Stimulated activated CD8-positive, alpha-beta memory T cell treated with anti-CD3 and anti-CD28 coated beads, Interleukin-7, amount 100 ng/mL, for 48 hours (primary cell): ENCODE results near the gene CFAP45.
"Not testable (repeated sequence)": the region's sequence is repeated elsewhere in the genome, so short reads cannot be mapped to it uniquely, and the experiment has no call there.

ENCODE experiments used
- DNase-seq, 2 donors: peaks; one replicate each; pipeline ENCODE4 v3.0.0-alpha.2; 2020; ENCODE audit warnings: low read depth in 1 of 2; ENCODE audit errors: extremely low read depth in 1 of 2

CFAP45 gene

DNA sequence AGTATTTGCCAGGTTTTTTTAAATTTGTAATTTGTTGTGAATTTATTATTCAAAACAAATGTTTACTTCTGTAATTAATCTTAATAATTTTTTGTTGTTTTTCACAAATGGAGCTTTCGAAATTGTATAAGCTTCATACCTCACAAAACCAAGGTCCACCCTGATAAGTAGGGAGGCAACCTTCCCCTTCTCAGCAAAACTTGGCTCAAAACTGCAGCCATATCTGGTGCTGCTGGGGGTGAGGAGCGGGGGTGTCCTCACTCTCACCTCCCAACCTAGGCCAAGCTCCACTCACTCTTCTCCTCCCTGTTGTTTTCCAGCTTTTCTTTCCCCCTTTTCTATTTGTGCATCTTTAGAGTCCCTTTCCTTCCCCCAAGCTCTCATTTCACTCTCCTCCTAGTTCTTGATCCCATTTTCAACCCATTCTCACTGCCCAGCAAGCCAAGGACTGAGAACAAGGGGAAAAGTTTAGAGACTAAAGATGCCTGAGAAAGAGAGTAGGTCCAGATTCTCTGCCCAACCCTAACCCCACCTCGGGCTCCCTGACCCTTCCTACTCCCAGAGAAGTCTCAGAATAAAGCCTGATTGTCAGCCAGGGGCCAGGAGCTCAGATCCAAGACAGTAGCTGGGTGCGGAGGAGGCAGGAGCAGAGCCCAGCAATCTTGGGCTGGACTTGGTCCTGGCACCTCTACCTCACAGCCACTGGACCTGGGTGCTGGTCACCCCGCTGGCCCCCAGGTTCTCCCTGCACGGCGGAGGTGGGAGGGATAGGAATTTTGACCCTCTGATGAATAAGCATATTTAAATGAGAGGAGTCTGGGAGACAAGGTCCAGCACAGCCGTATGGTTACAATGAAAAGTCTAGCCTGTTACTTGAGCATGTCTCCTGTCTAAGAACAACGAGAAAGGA lies 8.3 kb upstream of the CFAP45 start:
- no peak for DNase-seq

DNA sequence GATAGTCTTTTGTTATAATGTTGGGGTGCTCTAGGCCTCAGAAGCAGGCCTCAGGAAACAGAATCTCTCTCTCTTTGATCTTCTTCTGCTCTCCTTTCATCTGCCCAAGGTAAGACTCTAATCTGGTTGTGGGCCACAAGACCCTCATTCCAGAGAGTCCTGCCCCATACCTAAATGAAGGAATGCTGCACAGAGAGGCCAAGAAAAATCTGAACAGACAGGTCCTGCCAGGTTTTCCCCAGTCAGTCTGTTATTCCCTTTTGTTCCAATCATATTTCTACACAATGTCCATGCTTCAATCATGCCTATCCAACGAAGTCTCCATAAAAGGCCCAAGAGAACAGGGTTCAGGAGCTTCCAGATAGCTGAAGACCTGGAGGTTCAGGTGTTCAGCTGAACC lies 7.0 kb upstream of the CFAP45 start:
- DNase-seq = no peak

DNA sequence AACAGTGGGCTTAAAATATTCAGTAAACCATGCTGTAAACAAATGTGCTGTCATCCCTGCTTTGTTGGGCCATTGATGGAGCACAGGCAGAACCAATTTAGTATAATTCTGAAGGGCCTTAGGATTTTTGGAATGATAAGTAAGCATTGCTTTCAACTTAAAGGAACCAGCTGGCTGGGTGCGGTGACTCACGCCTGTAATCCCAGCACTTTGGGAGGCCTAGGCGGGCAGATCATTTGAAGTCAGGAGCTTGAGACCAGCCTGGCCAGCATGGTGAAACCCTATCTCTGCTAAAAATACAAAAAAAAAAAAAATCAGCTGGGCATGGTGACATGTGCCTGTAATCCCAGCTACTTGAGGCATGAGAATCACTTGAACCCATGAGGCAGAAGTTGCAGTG lies 4.1 kb upstream of the CFAP45 start:
- not testable (repeated sequence) for DNase-seq

DNA sequence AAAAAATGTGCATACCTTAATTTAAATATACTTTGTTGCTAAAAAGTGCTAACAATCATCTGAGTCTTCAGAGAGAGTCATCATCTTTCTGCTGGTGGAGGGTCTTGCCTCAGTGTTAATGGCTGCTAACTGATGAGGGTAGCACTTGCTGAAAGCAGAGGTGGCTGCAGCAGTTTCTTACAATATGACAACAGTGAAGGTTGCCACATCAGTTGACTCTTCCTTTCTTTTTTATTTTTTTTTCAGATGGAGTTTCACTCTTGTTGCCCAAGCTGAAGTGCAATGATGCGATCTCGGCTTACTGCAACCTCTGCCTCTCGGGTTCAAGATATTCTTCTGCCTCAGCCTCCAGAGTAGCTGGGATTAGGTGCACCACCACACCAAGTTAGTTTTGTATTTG lies 2.6 kb upstream of the CFAP45 start:
- no peak for DNase-seq

DNA sequence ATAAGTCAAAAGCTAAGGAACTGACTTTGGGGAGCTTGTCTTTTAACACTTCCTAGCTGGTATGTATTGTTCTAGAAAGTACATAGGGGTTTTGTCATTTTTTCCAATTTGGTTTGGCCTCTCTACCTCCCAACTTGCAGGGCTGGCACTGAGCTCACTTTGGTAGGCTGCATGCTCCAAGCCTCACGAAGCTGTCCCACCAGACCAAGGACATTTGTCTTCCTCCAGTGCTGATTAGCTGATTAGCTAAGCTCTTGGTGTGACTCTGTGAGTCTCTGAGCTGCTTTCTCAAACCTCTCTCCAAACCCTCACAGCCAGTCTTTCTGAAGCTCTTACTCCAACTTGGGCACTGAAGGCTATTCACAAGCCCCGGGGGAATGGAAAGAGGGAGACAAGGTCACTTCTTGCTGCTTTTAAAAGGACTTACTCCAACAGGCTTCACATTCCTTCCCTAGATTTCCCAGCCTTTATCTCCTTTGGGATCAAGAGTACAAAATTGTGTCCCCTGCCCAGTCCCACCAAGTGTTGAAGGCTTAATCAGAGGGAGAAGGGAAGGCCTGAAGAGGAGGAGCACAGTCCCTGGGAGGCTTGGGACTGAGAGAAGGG lies 893 bp upstream of the CFAP45 start:
- DNase-seq = no peak

DNA sequence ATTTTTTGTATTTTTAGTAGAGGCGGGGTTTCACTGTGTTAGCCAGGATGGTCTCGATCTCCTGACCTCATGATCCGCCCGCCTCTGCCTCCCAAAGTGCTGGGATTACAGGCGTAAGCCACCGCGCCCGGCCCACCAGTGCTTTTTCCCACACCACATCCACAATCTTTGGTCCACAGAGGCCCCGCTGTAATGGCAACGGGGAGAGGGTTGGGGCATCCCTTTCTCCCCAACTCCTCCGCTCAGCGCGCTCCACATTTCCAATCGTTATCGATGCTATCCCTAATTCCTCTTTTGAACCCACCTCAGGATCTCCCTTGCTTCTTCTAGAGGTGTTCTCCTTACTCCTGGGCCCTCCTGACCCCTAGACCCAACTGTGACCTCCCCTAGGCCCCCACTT lies 331 bp downstream of the CFAP45 start:
- DNase-seq = not testable (repeated sequence)

DNA sequence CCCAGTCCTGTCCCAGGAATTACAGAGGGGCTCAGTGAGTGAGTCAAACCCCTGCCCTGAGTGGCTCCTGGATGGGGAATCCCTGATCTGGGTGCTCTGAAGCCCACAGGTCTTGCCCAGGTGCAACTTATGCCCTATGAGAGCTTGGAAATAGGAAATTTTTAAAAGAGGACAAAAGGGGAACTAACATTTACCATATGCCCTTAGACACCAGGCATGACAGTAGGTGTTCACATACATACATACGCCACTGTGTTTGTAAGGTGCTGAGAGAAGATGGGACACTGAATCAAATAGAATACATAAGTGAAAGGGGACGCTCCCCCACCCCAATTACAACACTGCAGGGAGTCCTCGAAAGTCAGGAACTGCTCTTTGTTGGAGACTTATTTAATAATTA lies 1.4 kb downstream of the CFAP45 start:
- DNase-seq = no peak

DNA sequence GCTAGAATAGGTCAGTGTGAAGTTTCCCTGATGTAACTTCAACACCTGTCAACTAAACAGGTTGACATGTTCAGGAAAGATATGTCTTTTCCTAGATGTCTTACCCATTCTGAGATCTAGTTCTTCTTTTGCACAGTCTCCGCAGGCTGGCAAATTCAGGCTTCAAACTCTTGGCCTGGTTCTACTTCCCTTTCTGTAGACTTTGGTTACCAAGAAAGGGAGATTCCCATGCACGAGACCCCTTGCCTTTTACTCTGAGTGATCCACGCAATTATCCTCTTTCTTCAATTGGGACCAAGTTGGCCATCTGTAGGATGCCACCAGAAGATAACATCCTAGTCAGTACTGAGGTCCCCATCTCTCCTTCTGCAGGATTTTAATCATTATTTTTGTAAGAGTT lies 2.0 kb downstream of the CFAP45 start:
- no peak for DNase-seq

DNA sequence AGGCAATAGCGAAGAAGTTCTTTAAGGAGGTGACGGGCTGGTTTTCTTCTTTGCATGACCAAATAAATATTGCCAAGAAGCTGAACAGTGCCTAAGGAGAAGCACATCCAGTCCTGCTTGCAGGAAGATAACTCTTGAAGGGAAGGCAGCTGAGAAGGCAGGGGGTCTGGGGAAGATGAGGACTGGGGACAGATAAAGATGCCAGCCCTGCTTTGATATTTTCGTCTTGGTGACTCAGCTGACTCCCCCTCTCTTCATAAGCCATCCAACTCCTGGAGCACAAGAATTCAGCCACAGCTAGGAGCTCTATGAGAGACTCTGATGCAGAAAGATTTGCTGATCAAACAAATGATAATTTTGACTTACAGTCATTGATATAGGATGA lies 3.4 kb downstream of the CFAP45 start:
- DNase-seq = no peak

DNA sequence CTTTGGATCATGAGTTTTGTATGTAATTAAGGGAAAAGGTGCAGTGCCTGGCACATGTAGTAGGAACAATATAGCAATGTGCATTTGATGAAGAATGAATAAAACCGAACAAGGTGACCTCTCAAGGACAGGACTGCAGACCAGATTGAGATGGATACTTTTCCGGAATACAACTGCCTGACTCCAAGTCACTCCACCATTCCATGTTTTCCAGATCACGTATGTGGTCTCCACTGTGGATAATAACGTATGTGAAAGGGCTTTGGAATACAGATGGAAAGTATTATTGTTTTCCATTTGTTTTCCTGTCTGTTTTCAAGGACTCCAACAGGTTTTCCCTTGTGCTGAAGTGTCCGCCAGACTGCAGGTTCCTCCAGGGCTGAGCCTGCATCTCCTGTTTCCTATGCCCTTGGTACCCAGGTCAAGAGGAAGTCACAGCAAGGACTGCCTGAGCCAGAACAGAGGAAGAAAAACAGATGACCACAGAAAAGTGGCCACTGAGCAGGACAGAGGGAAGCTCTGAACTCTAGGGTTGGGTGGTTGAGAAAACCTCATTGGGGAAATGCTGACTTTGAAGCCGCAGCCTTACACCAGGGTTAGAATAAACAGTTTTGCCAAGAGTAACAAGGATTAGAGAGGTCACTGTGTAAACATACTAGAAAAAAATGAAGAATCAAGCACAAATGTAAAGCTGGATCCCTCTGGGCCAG lies 4.0 kb downstream of the CFAP45 start:
- DNase-seq = no peak

DNA sequence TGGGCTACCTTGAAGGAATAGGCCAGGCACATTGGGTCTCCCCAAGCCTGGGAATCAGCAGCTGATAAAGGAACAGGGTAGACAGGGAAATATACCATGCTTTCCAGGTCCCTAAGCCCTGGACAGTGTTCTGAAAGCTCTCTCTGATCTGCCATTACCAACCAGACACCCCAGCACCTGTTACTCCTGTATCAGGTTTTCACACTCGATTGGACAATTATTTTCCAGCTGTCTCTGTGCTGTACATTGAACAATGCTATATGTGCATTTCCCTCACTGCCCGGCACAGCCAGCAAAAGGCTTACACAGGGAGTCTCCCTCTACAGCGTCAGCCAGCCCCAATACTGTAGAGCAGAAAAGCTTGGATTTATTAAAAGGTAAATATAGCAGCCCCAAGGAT lies 4.7 kb downstream of the CFAP45 start:
- no peak for DNase-seq

DNA sequence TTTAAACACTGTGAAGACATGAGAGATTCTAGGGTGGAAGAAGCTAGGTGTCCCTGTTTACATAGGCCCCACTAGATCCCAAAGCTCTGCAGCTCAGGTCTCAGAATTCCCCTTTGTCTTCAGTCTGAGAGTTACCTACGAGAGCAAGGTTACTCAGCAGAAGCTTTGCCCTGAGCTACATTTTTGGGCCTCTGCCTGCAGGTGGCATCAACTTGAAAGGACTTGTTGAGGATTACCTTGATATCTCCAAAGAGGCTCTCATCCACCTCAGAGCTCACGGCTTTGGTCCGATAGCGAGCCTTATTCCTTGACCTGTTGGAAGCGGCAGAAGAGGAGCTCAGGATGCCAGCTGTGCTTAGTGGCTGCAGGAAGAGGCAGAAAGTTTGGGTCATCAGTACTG lies 7.0 kb downstream of the CFAP45 start:
- no peak for DNase-seq

DNA sequence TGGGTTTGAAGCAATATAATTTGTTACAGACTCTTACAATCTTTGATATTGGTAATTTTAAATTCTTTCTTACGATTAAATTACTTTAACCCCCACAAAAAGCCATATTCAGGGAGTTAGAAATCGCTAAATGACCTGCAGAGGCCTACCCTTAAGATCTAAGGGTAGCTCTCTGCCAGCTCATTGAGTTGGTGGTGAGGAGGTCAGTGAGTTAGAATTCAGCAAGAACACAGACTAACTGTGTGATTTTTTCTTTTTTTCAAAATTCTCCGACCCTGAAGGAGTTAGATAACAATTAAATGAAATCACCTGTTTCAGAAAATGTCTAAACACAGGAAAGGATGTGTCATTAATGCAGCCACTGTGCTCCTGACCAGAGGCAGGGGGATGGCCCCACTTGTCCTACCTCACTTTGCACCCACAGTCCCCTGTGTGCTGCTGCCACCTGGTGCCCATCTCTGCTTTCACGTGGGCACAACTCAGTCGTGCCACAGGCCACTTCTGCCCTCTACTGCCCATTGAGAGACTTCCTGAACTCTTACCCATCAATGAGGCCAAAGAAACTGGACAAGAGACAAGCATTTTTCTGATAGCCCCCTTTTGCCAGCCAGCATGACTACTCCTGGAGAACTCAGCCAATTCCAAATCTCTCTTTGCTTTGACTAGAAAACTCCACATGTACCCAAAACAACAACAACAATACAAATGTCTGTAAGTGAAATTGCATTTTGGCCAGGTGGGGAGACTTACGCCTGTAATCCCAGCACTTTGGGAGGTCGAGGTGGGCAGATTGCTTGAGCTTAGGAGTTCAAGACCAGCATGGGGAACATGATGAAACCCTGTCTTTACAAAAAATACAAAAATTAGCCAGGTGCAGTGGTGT lies 8.4 kb downstream of the CFAP45 start:
- DNase-seq = peak; percentile 53 to 67

DNA sequence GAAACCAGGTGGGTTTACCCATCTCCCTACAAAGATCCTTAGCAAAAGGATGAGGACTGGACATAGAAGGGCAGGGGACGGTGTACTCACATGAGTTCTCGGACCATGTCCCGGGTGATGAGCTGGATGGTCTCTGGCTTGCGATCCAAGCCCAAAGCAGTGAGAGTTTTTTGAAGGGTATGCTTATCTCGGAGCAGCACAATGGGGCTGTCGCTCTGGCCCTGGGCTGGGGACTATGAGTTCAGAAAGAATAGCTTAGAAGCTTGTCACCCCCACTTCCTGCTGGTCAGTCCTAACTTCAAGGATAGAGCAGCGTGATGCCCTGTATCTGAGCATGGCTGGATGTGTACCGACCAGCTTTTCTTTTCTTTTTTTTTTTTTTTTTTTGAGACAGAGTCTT lies 9.6 kb downstream of the CFAP45 start:
- no peak for DNase-seq

DNA sequence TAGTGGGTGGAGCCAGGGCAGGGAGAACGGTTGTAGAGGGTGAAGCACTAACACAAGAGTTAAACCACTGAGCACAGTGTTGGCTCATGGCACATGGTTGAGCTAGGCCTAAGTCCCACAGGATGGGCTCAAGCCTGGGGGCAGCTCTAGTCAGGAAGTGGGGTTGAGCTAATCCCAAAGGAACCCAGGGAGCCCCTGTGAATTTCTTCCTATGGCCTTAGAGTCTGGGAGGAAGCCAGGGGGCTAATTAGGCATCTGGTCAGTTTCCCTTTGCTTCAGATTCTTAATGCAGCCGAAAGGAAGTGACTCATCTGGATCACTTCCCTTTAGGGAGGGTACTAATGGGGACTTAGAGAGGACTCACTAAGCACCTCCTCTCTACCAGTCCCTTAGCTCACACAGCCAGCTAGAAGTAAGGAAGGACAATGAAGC lies 10.1 kb downstream of the CFAP45 start:
- no peak for DNase-seq

DNA sequence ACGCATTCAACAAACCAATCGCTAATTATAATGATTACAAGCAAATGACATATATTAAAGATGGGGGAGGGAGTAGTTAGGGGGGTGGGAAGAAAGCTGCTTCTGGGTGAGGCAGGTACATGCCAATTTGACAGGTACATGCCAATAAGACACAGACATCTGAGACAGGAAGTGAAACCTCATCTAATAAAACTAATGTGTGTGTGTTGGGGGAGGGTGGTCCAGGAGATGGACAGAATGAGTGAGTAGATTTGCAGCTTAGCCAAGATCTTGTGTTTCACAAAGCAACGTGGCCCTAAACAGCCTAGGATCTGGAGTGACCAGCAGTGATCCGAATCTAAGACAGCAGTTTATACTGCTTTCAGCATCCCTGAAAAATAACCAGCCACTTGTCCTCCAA lies 10.8 kb downstream of the CFAP45 start:
- no peak for DNase-seq

DNA sequence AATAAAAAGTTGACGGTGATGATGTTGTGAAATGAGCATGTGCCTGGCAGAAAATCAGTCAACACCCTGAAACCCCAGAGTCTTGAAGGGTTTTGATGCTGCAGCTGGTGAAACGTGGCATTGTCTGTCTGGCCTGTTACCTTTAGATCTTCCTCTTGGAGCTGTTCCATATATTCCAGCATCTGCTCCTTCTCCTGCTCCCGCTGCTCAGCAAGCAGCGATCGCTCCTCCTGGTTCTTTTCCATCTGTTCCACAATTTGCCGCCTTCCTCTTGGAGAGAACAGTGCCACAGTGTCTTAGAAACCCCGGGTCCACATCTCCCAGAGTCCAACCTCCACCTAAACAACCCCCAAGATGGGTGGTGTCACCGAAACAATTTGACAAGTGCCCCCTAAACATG lies 15.7 kb downstream of the CFAP45 start:
- no peak for DNase-seq

DNA sequence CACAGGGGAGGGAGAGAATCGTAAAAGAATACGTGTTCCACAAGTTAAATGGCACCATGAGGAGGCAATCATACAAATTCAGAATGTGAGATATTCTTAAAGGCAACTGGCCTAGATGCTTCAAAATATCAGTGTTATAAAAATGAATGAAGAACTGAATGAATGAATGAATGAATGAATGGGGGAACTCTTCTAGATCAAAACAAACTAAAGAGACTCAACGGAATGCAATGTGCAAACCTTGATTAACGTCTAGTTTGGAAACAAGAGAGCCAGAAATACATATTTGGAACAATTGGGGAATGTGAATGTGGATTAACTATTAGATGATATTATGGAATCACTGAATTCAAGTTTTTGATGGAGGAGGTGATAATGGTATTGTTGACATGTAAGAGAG lies 16.8 kb downstream of the CFAP45 start:
- DNase-seq = no peak

DNA sequence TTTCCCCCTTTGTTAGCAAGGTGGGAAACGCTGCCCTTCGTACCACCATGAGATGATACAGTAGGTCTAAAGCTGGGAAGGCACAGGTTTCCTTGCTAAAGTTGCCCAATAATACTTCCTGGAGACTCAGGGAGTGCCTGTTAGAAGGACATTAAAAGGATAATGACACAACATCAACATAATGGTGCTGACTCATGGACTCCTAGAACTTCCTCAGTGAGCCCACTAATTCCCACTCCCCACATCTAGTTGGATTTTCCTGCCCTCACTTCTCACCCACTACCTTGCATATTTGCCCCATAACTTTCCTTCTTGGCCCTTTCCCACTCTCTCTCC lies 17.5 kb downstream of the CFAP45 start:
- DNase-seq = no peak

DNA sequence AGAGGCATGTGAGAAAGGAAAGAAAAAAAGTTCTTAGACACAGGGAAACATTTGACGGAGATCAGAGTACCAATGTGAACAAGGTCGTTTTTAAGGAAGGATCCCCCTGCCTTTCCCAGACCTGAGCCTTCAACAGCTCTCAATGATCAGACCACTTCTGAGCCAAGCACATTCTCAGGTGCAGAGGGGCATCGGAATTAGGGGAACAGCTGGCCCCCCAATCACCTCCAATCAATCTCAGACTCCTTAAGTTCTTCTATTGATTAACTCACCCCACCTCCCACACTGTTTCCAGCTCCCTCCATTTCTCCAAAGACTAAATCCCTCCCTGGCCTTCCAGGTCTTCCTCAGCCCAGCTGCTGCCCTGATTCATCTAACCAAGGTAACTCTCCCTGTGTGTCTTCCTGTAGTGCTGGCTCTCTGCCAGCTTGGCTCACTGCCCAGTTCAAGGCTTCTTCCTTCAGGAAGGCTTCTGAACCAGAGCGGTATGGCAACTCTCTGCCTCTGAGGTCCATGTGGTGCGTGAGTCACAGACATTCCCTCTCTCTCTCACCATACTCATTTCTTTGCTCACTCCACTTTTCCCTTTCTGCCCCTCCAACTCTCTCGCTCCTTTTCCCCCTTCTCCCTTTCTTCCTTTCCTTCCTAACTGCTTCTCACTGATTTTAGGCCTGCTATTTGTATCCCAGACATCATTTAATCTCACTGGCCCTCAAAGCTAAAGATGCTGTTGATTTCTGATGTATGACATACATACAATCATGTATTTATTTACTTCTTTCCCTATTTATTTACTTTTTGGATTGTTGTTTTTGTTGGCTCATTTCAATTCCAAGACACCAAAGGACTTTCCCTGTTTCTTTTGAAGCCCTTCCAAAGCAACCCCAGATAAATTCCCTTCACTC lies 18.1 kb downstream of the CFAP45 start:
- DNase-seq = no peak
